HL-60 (cell line): ENCODE measurements around the gene PLA2G4D.

Experiments used
- CTCF ChIP-seq: IDR thresholded peaks from one replicate; pipeline ENCODE4 v1.5.1; 2011; ENCODE audit warnings: low read length, control low read depth, inconsistent platforms; ENCODE audit not compliant: insufficient read depth
- REST ChIP-seq: IDR thresholded peaks from 2 replicates; pipeline ENCODE4 v1.6.1; 2012; ENCODE audit warnings: low read depth; ENCODE audit not compliant: insufficient replicate concordance
- SPI1 ChIP-seq: IDR thresholded peaks from 2 replicates; pipeline ENCODE4 v1.6.1; 2012; ENCODE audit warnings: low read depth, mild to moderate bottlenecking, borderline replicate concordance

- no peak for TF ChIP-seq CTCF
- no peak for TF ChIP-seq REST
- TF ChIP-seq SPI1, result no peak
These were observed 39.0 kb upstream of the PLA2G4D start for GRCh38 chr15:42133356-42133755.
